WTC11 (cell line): ENCODE data around the gene TATDN3.

Experiments
- CREB1 ChIP-seq: sonication (generic); formaldehyde crosslinking; IDR thresholded peaks from 2 replicates; pipeline ENCODE4 v1.8.0; 2023; ENCODE audit warnings: mild to moderate bottlenecking, missing genetic modification reagents
- ESRRA ChIP-seq: sonication (generic); formaldehyde crosslinking; IDR thresholded peaks from 2 replicates; pipeline ENCODE4 v1.8.1; 2022; ENCODE audit warnings: mild to moderate bottlenecking, missing genetic modification reagents, borderline replicate concordance
- ETV6 ChIP-seq: sonication (generic); formaldehyde crosslinking; IDR thresholded peaks from 2 replicates; pipeline ENCODE4 v1.8.1; 2022; ENCODE audit warnings: mild to moderate bottlenecking, missing genetic modification reagents
- GABPB1 ChIP-seq: sonication (generic); formaldehyde crosslinking; IDR thresholded peaks from 2 replicates; pipeline ENCODE4 v1.8.1; 2023; ENCODE audit warnings: mild to moderate bottlenecking, missing genetic modification reagents
- NFYB ChIP-seq: sonication (generic); formaldehyde crosslinking; conservative IDR thresholded peaks from 2 replicates; pipeline ENCODE4 v1.8.0; 2022; ENCODE audit warnings: low read depth, missing genetic modification reagents
- TEAD4 ChIP-seq: sonication (generic); formaldehyde crosslinking; IDR thresholded peaks from 2 replicates; pipeline ENCODE4 v1.8.0; 2022; ENCODE audit warnings: mild to moderate bottlenecking, missing genetic modification reagents
- TF ChIP-seq, protein P1 (sequence below): sonication (generic); formaldehyde crosslinking; IDR thresholded peaks from 2 replicates; pipeline ENCODE4 v1.8.0; 2022; ENCODE audit warnings: mild to moderate bottlenecking, missing genetic modification reagents
- TF ChIP-seq, protein P2 (sequence below): fragments of 200-600 bp; IDR thresholded peaks from 2 replicates; pipeline ENCODE4 v1.8.0; 2022; ENCODE audit warnings: antibody characterized with exemption
- TF ChIP-seq, protein P3 (sequence below): sonication (generic); formaldehyde crosslinking; IDR thresholded peaks from 2 replicates; pipeline ENCODE4 v1.8.0; 2022; ENCODE audit warnings: mild to moderate bottlenecking, missing genetic modification reagents
- TF ChIP-seq, protein P4 (sequence below): sonication (generic); formaldehyde crosslinking; IDR thresholded peaks from 2 replicates; pipeline ENCODE4 v1.8.0; 2022; ENCODE audit warnings: mild to moderate bottlenecking, missing genetic modification reagents
- TF ChIP-seq, protein P5 (sequence below): sonication (generic); formaldehyde crosslinking; IDR thresholded peaks from 2 replicates; pipeline ENCODE4 v1.8.1; 2022; ENCODE audit warnings: mild to moderate bottlenecking, moderate library complexity, missing genetic modification reagents
- TF ChIP-seq, protein P6 (sequence below): sonication (generic); formaldehyde crosslinking; IDR thresholded peaks from 2 replicates; pipeline ENCODE4 v1.8.0; 2023; ENCODE audit warnings: missing genetic modification reagents

DNA sequence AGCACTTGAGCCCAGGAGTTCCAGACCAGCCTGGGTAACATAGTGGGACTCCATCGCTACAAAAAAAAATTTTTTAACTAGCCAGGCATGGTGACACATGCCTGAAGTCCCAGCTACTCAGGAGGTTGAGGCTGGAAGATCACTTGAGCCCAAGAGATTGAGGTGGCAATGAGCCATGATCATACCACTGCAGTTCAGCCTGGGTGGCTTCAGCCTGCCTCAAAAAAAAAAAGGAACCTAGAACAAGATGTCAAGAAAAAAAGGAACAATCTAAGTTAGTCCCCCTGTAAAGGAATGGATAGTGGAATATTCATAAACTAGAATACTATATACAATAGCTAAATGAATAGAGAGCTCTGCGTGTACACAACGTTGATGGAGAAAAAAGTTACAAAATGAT lies 14.5 kb upstream of the TATDN3 start:
- TF ChIP-seq, protein P1, sequence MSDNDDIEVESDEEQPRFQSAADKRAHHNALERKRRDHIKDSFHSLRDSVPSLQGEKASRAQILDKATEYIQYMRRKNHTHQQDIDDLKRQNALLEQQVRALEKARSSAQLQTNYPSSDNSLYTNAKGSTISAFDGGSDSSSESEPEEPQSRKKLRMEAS (CRISPR knock-in tag), result no peak
- TF ChIP-seq, protein P2, sequence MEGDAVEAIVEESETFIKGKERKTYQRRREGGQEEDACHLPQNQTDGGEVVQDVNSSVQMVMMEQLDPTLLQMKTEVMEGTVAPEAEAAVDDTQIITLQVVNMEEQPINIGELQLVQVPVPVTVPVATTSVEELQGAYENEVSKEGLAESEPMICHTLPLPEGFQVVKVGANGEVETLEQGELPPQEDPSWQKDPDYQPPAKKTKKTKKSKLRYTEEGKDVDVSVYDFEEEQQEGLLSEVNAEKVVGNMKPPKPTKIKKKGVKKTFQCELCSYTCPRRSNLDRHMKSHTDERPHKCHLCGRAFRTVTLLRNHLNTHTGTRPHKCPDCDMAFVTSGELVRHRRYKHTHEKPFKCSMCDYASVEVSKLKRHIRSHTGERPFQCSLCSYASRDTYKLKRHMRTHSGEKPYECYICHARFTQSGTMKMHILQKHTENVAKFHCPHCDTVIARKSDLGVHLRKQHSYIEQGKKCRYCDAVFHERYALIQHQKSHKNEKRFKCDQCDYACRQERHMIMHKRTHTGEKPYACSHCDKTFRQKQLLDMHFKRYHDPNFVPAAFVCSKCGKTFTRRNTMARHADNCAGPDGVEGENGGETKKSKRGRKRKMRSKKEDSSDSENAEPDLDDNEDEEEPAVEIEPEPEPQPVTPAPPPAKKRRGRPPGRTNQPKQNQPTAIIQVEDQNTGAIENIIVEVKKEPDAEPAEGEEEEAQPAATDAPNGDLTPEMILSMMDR, result no peak
- TF ChIP-seq, protein P3, sequence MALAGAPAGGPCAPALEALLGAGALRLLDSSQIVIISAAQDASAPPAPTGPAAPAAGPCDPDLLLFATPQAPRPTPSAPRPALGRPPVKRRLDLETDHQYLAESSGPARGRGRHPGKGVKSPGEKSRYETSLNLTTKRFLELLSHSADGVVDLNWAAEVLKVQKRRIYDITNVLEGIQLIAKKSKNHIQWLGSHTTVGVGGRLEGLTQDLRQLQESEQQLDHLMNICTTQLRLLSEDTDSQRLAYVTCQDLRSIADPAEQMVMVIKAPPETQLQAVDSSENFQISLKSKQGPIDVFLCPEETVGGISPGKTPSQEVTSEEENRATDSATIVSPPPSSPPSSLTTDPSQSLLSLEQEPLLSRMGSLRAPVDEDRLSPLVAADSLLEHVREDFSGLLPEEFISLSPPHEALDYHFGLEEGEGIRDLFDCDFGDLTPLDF (CRISPR knock-in tag), result no peak
- TF ChIP-seq, protein P4, sequence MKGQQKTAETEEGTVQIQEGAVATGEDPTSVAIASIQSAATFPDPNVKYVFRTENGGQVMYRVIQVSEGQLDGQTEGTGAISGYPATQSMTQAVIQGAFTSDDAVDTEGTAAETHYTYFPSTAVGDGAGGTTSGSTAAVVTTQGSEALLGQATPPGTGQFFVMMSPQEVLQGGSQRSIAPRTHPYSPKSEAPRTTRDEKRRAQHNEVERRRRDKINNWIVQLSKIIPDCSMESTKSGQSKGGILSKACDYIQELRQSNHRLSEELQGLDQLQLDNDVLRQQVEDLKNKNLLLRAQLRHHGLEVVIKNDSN, result no peak
- TF ChIP-seq CREB1 (CRISPR knock-in tag) (no peak), GABPB1 (CRISPR knock-in tag) (no peak), ESRRA (CRISPR knock-in tag) (no peak), NFYB (no peak), ETV6 (CRISPR knock-in tag) (no peak), TEAD4 (CRISPR knock-in tag) (no peak)
- TF ChIP-seq, protein P5, sequence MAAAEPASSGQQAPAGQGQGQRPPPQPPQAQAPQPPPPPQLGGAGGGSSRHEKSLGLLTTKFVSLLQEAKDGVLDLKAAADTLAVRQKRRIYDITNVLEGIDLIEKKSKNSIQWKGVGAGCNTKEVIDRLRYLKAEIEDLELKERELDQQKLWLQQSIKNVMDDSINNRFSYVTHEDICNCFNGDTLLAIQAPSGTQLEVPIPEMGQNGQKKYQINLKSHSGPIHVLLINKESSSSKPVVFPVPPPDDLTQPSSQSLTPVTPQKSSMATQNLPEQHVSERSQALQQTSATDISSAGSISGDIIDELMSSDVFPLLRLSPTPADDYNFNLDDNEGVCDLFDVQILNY (CRISPR knock-in tag), result no peak
- TF ChIP-seq, protein P6, sequence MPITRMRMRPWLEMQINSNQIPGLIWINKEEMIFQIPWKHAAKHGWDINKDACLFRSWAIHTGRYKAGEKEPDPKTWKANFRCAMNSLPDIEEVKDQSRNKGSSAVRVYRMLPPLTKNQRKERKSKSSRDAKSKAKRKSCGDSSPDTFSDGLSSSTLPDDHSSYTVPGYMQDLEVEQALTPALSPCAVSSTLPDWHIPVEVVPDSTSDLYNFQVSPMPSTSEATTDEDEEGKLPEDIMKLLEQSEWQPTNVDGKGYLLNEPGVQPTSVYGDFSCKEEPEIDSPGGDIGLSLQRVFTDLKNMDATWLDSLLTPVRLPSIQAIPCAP (CRISPR knock-in tag), result no peak
